HG02588 (cell line): Measurements from ENCODE around the gene WBP2.
"Not testable (repeated sequence)": the region's sequence is repeated elsewhere in the genome, so short reads cannot be mapped to it uniquely, and the experiment has no call there.

Source experiments
- ATAC-seq: cut with Tn5 transposase; IDR thresholded peaks from one replicate; pipeline ENCODE4 v1.9.1; 2021; ENCODE audit warnings: mild to moderate bottlenecking, moderate library complexity; ENCODE audit not compliant: unreplicated experiment

The WBP2 gene

GRCh38 chr17:75818326-75818885, 36.7 kb downstream of the WBP2 start:
- ATAC-seq = no peak

GRCh38 chr17:75817571-75817970, 37.6 kb downstream of the WBP2 start:
- no peak for ATAC-seq

- no peak for ATAC-seq
Measured at GRCh38 chr17:75816693-75817092, 38.4 kb downstream of the WBP2 start.

- ATAC-seq = no peak
Measured at GRCh38 chr17:75815399-75815798, 39.7 kb downstream of the WBP2 start.

GRCh38 chr17:75814900-75815373, 40.2 kb downstream of the WBP2 start:
- no peak for ATAC-seq

- ATAC-seq = no peak
Measured at GRCh38 chr17:75814021-75814395, 41.1 kb downstream of the WBP2 start.

GRCh38 chr17:75813081-75814020, 41.8 kb downstream of the WBP2 start:
- no peak for ATAC-seq

- no peak for ATAC-seq
Measured at GRCh38 chr17:75812096-75813013, 42.8 kb downstream of the WBP2 start.

GRCh38 chr17:75811174-75811573, 44.0 kb downstream of the WBP2 start:
- ATAC-seq = no peak

GRCh38 chr17:75810756-75811155, 44.4 kb downstream of the WBP2 start:
- ATAC-seq = not testable (repeated sequence)

- ATAC-seq = no peak
Measured at GRCh38 chr17:75810216-75810615, 44.9 kb downstream of the WBP2 start.

- no peak for ATAC-seq
Measured at GRCh38 chr17:75809631-75810111, 45.5 kb downstream of the WBP2 start.

GRCh38 chr17:75808905-75809621, 46.1 kb downstream of the WBP2 start:
- ATAC-seq = no peak

GRCh38 chr17:75808549-75808904, 46.6 kb downstream of the WBP2 start:
- no peak for ATAC-seq

- ATAC-seq = no peak
Measured at GRCh38 chr17:75807861-75808260, 47.3 kb downstream of the WBP2 start.

GRCh38 chr17:75806822-75807500, 48.2 kb downstream of the WBP2 start:
- ATAC-seq = no peak

GRCh38 chr17:75803883-75804282, 51.3 kb downstream of the WBP2 start:
- ATAC-seq = no peak

GRCh38 chr17:75799402-75799801, 55.7 kb downstream of the WBP2 start:
- no peak for ATAC-seq

- no peak for ATAC-seq
Measured at GRCh38 chr17:75795820-75796607, 59.1 kb downstream of the WBP2 start.
